8988T (cell line): ENCODE data around the gene CNTD1.
A peak's percentile ranks its signal among the peaks of the same experiment; 100 is the strongest.
"Not testable (repeated sequence)": the region's sequence is repeated elsewhere in the genome, so short reads cannot be mapped to it uniquely, and the experiment has no call there.

Experiments used
- DNase-seq: peaks from one replicate; pipeline ENCODE4 v3.0.0; 2011

CNTD1 gene, protein sequence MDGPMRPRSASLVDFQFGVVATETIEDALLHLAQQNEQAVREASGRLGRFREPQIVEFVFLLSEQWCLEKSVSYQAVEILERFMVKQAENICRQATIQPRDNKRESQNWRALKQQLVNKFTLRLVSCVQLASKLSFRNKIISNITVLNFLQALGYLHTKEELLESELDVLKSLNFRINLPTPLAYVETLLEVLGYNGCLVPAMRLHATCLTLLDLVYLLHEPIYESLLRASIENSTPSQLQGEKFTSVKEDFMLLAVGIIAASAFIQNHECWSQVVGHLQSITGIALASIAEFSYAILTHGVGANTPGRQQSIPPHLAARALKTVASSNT

DNA sequence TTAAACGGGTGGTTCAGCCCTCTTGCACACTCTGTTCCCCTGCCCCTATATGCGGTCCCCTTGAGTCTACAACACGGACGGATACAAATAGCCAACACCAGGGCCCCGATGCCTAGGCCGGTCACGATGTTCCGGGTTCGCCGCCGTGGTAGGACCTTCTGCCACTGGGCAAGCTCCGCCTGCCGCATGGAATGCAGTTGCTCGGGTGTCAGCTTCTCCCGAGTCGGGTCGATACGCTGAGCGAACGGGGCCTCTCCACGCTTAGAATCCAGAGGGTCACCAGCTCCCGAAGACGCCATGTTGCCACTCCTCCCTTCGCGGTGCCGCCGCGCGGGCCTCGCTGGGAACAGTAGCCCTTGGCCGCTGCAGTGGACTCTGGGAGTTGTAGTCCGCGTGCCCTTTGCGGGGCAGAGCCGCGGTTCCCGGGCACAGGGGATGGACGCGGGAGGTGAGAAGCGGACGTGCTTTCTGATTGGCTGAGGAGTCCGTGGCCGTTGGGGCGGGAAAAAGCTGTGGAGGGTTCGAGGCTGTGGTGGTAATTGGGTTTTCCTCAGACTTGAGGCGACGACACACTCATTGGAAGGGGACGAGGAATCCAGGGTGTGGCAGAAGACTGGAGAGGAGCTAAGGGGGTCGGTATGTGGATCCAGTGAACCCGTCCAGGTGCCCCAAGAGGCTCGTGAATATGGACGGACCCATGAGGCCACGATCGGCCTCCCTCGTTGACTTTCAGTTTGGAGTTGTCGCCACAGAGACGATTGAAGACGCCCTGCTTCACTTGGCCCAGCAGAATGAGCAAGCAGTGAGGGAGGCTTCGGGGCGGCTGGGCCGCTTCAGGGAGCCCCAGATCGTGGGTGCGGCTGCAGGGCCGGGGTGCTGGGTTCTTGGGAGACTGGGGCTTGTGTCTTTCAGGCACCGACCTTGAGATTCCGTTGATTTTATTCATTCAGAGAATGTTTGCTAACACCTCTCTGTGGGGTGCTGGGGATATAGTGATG, at the start of gene CNTD1, which contains the start of gene COA3:
Gene CNTD1, plus strand, starts transcription at position 479 of the 998 bp plus-strand sequence. Its CDS starts 207 bp downstream, at position 686.
Gene COA3, minus strand, starts transcription at position 322 of the 998 bp plus-strand sequence. Its CDS starts 23 bp downstream, at position 299.
- peak; percentile 61 for DNase-seq

DNA sequence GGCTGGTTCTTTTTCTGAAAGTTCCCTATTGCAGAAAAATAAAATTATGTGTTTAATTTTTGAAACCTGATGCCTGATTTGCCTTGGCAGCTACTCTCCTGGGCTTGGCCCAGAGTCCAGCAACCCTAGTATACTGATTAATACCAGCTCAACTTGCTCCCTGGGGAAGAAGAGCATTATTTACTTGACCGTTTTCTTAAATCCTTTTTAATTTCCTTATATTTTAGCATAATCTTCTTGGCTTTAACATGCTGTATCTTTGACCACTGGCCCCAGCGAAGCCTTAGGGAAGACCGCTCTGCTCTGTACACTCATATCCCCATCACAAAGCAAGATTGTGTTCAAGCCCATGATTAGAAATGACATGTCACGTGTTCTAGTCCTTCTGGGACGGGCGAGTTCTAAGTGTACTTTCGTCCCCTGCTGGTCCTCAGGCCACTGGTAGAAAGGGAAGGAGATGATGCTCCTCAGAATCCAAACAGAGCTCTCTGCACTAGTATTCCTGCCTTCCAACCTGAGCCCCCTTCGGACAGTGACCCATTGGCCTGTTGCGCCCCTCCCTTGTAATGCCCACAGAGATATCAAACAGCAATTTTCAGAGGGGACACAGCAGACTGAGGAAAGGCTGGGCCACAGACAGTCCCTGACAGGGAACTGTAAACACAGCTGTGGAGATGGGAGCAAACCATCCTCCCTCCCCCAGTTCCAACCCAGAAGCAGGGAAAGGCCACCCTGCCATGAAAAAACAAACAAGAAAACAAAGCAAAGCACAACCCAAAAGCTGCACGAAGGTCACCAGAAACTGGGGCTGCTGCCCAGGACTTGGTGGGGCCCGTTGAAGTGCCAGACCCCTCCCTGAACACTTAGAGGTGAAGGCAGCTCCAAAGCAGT, 49.5 kb upstream of the CNTD1 start:
- DNase-seq = no peak

DNA sequence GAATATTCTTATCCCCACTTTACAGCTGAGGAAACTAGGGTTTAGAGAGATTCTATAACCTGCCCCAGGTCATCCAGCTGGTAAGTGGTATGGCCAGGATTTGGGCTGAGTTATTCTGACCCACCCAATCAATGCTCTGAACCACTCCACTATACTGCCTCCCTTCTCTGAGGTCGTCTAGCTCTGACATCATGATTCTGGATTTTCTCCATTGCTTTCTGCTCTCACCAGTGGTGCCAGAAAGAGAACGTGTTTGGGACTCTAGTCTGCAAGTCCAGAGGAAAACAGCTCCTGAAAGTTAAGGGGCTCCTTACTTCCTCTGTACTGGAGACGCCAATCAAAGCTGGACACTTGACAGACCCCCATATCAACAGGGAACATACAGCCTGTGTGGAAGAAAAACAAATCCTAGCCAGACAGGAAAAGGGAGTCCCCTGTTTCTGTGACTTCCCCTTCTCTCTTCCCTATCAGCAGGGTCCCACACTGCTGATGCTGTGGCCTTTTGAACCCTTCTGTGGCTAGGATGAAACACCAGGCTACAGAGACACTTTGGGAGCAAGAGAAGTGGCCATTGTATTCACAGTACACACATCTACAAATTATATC, 47.8 kb upstream of the CNTD1 start:
- no peak for DNase-seq

DNA sequence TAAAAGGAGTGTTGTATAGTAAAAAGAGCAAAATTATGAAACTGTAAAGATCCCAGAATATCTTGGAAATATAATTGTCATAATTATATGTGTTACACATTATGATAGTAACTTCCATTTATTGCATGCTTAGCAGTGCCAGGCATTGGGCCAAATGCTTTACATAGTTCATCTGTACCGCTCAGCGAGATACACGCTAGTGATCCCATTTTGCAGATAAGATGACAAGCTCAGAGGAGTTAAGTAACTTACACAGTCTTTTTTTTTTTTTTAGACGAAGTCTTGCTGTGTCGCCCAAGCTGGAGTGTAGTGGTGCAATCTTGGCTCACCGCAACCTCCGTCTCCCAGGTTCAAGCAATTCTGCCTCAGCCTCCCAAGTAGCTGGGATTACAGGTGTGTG, 47.0 kb upstream of the CNTD1 start:
- no peak for DNase-seq

DNA sequence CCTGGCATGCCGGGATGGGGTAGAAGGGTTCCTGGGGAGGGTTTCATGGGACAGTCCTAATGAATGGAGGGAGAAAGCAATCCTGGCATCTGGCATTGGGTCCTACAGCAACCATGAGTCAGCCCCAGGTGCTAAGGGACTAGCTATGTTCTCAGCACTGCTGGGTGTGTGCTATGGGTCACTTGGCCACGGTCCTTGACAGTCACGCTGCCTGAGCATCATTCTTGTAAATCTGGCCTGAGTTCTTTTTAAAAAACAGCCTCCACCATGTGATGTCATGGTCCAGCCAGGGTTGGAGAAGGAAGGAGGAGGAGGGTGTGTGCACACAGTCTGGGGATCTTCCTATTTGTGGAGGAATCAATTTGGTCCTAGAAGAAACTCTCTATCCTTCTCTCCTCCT, 43.9 kb upstream of the CNTD1 start:
- DNase-seq = no peak

DNA sequence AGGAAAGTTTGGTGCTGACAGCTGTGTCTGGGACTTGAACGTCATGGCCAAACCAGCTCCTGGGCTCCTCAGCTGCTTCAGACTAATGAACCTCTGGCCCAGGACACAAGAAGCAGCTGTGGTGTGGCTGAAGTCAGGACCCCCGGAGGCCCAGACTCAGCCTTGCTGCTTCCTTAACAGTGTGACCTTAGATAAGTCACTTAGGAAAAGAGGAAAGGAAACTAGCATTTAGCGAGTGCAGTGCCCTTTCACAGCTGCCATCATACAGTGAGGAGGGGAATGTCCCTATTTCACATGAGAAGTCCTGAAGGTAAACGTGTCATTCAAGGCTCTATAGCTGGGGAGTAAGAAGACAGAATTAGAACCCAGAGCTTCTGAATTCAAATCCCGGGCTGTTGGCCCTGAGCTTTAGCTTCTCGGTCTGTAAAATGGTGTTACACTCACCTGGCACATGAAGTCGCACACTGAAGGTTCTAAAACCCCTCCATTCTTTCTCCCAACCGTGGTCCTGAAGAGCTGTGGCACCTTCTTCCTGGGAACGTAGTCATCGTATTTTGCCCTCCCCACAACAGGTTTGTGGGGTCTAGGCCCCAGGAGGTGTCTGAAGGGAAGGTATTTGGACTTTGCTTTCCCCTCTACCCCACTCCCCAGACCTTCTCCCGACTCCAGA, 38.5 kb upstream of the CNTD1 start:
- no peak for DNase-seq

DNA sequence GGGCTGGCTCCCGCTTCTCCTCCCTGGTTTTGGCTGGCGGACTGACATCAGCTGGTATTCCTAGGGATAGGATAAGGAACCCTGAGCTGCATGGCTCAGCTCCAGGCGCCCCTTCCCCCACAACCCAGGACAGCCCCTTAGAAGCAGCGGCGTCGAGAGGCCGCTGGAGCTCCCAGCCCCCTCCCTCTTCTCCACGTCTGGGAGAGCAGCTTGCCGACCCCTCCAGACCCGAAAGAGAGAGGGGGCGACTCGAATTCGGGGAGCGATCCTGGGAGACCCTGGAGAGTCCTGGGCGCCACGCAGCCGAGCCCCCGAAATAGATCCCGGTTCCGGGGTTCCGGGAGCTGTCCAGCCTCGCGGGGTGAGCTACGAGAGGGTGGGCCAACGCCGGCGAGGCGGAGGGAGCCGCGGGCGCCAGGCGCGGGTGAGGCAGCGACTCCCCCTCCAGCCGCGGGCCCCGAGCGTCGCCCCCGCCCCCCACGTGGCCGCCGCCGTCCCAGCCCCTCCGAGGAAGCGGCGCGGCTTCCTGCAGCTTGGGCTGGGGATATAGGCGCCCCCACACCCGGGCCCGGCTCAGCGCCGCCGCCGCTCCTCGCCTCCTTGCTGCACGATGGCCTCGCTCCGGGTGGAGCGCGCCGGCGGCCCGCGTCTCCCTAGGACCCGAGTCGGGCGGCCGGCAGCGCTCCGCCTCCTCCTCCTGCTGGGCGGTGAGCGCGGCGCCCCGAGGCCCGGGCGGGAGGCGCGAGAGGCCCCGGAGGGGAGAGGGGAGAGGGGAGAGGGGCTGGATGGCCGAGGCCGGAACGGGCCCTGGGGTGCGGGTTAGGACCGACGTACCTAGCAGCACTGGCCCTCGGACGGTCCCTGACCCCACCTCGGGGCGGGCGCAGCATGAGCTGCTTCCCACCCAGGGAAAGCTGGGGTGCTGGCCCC, 37.7 kb upstream of the CNTD1 start, which contains the start of gene RAMP2:
Gene RAMP2, plus strand, starts transcription at position 576 of the 930 bp plus-strand sequence. Its CDS starts 35 bp downstream, at position 611.
- DNase-seq = no peak

DNA sequence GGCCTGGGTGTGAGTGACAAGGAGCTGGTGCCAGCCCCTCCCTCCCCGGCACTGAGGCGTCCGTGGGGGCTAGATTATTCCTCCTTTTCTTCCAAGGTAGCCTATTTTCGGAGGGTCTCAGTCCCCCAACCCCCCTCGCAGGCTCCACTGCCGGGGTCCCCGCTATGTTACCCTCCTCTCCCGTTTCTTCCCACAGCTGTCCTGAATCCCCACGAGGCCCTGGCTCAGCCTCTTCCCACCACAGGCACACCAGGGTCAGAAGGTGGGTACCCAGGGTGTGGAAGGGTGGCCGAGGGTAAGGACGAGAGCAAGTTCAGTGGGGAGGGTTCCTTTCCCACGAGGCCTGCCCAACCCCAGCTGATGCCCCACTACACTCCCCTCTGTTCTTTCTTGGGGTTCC, 37.0 kb upstream of the CNTD1 start:
- DNase-seq = no peak

DNA sequence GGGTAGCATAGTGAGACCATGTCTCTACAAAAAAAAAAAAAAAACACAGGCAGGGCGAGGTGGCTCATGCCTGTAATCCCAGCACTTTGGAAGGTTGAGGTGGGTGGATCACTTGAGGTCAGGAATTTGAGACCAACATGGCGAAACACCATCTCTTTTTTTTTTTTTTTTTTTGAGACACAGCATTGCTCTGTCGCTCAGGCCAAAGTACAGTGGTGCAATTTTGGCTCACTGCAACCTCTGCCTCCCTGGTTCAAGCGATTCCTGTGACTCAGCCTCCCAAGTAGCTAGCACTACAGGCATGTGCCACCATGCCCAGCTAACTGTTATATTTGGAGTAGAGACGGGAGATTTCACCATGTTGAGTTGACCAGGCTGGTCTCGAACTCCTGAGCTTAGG, 32.5 kb upstream of the CNTD1 start:
- DNase-seq = no peak

DNA sequence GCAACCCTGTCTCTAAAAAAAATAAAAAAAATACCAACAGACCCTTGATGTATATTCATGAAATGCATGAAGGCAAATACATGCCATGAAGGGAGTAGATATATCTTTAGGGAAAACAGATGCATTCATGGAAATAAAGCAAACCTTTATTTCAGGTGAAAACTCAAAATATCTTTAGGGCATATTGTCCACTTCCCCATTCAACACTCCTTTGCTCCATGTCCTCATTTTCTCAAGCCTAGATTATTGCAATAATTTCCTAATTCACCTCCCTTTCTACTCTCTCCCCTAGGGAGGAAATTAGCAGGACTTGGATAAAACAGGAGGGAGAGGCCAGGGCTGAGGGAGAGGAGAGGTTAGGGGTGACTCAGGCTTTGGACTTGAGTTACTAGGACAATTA, 31.1 kb upstream of the CNTD1 start:
- DNase-seq = no peak

DNA sequence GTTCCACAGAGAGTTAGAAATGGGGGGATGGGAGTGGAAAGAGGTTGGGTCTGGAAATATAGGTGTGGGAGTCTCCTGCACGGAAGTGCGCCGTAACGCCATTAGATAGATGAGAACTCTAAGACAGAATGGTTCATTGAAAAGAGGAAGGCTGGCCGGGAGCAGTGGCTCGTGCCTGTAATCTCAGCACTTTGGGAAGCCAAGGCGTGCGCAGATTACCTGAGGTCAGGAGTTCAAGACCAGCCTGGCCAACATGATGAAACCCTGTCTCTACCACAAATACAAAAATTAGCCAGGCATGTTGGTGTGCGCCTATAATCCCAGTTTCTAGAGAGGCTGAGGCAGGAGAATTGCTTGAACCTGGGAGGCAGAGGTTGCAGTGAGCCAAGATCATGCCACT, 30.7 kb upstream of the CNTD1 start:
- DNase-seq = not testable (repeated sequence)

DNA sequence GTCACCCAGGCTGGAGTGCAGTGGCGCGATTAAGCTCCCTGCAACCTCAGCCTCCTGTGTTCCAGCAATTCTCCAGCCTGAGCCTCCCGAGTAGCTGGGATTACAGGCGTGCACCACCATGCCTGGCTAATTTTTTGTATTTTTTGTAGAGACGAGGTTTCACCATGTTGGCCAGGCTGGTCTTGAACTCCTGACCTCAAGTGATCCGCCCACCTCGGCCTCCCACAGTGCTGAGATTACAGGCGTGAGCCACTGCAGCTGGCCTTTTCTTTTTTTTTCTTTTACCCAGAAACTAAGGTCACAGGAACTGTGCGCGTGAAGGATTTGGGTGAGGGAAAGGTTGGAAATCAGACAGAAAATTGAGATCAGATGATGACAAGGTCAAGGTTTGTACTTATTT, 28.7 kb upstream of the CNTD1 start:
- not testable (repeated sequence) for DNase-seq

DNA sequence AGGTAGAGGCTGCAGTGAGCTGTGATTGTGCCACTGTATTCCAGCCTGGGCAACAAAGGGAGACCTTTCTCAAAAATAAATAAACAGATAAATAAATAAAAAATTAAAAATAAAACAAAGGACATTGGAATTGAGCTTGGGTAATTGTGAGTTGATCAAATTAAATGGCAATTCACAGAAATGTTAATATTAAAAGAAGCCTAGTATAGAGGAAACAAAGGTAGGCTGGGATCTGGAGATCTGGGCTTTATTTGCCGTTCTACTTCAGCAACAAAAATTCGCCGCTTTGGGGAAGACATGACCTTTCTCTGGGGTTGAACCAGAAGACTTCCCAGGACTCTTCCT, 25.7 kb upstream of the CNTD1 start:
- no peak for DNase-seq

DNA sequence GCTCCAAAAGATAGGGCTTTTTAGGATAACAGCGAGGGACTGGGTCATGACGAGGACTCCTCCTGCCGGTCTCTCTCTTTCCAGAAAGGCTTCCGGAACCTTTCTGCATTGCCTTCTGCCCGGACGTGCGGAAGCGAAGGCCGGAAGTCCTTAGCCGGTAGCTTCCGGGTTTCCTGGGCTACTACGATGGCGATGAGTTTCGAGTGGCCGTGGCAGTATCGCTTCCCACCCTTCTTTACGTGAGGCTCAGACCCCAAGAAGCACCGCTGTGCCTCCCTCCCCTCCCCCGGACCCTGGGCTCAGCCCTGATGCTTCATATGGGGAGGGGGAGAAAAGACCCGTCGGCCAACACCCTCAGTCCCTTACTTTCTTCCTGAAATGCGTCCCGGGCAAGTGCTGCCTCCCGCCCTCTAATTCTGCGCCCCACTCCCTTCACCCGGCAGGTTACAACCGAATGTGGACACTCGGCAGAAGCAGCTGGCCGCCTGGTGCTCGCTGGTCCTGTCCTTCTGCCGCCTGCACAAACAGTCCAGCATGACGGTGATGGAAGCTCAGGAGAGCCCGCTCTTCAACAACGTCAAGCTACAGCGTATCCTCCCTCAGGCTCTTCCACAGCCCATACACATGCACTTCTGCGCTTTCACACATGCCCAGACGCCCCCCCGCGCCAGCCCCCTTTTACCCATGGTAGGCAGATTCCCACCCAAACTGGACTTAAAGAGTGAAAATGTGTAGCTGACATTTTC, 25.2 kb upstream of the CNTD1 start, which contains the start of gene VPS25:
Gene VPS25, plus strand, starts transcription at position 160 of the 746 bp plus-strand sequence. Its CDS starts 27 bp downstream, at position 187.
- DNase-seq = peak; percentile 65

DNA sequence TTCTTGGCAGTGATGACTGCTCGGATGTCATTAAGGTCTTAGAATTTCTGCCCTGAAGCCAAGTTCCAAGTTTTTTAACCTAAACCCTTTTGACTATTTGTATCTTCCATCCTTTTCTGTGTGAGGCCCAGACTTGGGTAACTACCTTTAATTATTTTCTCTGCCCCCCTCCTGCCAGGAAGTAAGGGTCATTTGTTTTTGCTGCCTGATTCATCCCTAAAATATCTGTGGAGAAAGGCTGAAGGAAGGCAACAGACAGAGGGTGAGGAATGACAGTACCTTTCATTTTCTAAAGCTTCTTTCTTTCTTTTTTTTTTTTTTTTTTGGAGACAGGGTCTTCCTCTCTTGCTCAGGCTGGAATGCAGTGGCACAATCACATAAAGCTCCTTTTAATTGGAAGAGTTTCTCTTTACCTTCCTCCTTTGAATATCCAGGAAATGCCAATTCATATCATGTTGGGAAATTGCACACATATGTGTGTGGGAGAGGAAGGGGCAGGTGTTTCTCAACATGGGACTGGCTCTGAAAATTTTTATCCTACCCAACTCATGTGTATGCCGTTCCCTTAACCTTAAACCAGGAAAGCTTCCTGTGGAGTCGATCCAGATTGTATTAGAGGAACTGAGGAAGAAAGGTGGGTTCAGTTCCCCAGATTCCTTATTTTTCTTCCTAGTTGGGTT, 24.5 kb upstream of the CNTD1 start:
- DNase-seq = no peak

DNA sequence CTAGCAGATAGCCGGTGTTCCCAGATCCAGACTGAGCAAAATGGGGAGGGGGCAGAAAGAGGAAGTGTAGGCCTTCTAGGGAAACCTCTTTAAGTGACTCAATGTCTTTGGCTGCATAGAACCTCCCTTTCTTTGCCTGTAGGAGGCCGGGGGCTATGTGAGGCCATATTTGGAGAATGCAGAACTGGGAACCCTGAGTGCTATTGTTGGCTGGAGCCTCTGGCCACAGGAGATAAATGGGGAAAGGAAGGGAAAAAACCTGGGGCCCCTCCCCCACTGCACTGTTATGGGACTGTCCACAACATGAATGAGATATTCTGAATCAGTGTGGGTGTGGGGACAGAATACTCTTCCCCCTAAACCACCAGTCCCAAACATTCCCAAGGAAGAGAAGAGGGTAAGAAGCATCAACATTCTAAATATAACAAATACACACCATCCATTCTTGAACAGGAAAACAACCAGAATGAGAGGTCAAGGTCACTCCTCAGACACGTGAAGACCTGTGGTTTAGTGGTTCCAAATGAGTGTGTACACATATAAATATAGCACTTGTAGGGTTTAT, 23.0 kb upstream of the CNTD1 start:
- DNase-seq = no peak

DNA sequence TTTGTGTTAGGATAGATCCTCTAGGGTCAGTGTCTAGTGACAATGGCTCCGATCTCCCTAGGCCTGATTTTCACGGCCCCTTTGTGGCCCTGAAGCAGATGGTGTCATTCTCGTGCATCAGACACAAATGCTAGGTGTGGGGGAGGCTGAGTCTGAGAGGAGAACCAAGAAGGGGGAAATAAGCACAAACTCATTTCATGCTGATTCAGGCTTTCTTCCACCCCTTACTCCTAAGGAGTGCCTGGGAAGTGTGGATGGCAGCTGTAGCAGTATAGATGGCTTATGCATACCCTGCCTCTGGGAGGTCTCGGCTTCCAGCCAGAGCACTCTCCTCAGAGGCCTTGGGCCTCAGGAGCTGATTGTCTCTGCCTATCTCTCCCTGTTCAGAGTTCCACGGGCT, 20.1 kb upstream of the CNTD1 start:
- DNase-seq = no peak

DNA sequence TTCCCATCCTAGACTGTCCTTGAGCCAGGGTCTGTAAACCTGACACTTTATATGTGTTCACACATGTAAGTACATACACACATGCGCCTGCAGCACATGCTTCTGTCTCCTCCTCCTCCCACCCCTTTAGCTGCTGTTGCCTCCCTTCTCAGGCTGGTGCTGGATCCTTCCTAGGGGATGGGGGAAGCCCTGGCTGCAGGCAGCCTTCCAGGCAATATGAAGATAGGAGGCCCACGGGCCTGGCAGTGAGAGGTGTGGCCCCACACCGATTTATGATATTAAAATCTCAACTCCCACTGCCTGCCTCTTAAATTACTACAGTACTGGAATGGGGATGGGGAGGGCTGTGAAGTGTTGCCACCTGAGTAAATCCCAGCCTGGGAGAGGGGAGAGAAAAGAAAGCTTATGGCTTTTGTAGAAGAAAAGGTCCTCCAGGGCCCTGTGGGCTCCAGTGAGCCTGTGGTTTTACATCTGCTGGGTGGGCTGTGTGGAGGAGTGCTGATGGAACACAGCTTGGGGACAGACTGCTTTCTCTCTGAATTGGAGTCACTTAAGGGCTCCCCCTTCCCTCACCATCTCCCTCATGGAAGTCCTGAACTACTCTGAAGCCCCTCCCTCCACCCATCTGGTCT, 19.2 kb upstream of the CNTD1 start:
- no peak for DNase-seq
